Activated CD4-positive, alpha-beta T cell treated with anti-CD3 and anti-CD28 coated beads, Interleukin-2, amount 50 U/mL, for 48 hours (primary cell): ENCODE measurements around the gene ARMC9.
"Not testable (repeated sequence)": the region's sequence is repeated elsewhere in the genome, so short reads cannot be mapped to it uniquely, and the experiment has no call there.

Experiments
- DNase-seq, 2 experiments: peaks; one replicate each; pipeline ENCODE4 v3.0.0-alpha.2; 2020

The ARMC9 gene

DNA sequence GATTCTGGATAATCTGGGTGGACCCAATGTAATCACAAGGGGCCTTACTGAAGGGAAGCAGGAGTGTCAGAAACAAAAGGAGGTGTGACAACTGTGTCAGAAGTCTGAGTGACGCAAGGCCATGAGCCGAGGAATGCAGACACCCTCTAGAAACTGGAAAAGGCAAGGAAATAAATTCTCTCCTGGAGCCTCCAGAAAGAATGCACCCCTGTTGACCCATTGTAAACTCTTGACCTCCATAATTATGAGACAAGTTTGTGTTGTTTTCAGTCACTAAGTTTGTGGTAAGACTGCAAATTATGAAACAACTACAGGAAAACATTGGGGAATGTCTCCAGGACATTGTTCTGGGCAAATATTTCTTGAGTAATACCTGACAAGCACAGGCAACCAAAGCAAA is 149.7 kb downstream of the ARMC9 start:
- DNase-seq = no peak

DNA sequence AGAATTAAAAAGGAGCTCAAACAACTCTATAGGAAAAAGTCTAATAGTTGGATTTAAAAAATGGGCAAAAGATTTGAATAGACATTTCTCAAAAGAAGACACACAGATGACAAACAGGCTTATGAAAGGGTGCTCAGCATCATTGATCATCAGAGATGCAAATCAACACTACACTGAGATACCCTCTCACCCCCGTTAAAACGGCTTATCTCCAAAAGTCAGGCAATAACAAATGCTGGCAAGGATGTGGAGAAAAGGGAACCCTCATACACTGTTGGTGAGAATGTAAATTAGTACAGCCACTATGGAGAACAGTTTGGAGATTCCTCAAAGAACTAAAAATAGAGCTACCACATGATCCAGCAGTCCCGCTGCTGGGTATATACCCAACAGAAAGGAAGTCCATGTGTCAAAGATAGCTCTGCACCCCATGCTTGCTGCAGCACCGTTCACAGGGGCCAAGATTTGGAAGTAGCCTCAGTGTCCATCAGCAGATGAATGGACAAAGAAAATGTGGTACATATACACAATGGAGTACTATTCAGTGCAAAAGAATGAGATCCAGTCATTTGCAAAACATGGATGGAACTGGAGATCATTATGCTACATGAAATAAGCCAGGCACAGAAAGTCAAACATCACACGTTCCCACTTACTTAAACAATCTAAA is 150.4 kb downstream of the ARMC9 start:
- DNase-seq = no peak

DNA sequence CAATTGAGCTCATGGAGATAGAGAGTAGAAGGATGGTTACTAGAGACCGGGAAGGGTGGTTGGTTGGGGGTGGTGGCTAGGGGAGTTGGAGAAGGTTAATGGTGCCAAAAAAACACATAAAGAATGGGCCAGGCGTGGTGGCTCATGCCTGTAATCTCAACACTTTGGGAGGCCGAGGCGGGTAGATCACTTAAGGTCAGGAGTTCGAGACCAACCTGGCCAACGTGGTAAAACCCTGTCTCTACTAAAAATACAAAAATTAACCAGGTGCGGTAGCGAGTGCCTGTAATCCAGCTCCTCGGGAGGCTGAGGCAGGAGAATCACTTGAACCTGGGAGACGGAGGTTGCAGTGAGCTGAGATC is 150.9 kb downstream of the ARMC9 start:
- DNase-seq = not testable (repeated sequence)

DNA sequence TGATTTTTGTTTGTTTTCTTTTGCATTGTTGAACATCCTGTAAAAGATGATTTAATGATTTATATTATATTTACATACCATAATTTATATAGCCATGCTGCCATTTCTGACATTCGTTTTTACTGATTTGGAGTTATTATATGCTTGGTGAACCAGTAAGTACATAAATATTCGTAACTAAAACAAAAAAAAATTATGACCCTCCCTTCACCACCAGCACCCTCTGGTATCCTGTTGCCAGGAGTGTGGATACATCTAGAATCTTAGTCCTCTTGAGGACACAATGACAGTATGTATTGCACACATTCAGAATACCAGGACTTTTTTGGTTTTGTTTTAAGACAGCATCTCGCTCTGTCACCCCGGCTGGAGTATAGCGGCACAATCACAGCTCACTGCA is 153.2 kb downstream of the ARMC9 start:
- no peak for DNase-seq

DNA sequence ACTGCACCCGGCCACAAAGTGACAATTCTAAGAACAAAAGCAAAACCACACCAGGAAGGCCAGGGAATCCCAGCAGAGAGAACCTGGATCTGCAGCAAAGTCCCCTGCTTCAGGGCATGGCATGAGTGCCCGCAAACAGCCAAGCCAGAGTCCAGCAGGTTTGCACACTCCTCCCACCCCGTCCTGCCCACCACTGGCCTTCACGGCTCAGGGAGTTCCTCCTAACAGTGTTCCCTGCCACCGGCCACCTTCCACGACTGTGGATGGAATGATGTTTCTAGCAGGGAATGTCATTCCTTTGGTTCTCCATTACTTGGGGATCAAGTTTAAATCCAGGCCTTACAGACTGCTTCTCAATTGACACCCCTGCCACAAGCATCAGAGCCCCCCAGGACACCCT is 155.0 kb downstream of the ARMC9 start:
- DNase-seq = no peak

DNA sequence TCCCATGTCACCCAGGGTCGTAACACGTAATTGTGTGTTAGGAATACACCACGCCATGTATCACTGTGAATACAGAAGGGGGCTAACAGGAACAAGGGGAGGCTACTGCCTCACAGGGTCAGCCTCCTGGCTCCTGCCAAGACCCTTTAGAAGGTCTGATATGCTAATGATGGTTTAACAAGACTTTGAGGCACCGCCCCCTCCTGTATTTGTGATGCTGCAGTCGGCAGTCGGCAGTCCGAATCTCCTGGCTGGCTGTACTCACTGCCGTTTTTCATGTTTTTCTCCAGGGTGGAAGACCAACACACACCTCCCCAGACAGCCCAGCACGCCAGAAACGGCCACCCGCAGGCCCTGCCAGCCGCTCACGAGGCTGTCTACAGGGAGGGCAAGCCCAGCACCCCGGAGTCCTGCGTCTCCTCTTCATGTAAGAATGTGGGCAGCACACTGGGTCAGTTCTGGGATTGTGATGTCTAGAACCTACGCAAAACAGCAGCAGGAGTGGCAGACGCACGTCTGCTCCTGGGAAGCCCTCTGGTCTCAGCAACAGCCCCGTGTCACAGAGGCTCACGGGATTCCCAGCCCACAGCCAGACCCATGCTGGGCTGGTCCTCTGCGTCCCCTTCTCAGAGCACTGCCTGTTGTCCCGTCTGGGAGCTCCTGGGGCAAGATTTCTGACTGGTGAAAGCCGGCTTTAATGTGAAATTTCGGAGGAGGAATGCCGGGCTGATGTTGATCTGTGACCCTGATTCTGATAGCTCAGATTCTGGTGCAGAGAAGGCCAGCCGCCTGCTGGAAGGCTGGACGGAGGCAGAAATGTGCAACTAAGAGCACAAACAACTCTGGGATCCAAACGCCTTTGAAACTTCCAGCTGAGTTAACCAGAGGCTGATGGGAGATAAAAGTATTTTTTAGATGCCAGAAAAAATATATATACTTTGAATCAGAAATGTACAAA is 157.4 kb downstream of the ARMC9 start:
- DNase-seq = no peak

DNA sequence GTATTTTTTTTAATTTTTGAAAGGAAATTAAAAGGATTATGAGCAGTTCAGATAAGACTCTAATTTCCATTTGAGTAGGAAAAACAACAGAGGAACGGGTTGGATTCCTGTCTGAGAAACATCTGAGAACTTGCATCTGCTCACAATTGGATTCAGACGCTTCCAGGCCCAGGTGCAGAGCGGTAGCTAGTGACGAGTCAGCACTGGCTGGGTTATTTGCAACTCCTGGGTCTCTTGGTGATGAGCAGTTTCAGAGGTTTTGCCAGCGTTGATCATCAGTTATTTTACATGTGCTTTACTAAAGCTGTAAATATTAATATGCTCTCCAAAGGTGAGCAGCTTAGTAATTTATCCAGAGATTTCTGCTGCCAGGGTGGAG is 158.0 kb downstream of the ARMC9 start:
- DNase-seq = no peak

DNA sequence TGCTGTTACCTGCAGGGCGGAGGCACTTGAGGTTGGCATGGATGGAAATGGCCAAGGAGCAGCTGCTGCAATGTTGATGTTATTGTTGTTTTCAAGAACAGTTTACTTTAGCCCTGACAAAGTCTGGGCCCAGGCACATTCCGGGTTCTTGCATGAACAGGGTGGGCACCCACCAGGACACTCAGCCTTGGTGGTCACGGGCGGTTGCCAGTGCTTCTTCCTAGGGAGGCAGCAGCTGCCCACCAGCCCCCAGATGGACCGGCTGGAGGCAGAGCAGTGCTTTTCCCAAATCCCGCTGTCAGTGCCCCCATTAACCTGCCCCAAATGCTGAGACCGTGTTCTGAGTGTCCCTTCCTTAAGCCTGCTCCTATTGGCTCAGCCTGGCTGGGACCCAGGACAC is 158.6 kb downstream of the ARMC9 start:
- DNase-seq = no peak

DNA sequence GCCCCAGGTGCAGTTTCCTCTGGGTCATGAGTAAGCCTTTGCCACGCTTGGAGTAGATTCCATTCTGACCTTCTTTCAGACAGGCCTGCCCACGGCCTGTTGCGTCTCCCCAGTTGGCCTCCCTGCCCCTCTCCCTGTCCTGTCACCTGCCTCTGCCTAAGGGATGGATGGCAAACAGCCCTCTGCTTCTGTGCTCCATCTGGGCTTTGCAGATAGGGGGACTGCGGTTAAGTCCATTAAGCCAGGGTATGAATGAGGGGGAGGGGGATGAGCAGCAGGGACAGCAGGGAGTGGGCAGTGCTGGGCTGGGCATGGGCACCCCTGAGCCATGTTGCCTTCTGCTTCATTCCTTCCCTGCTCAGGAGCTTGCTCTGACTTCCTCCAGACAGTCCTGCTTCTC is 159.5 kb downstream of the ARMC9 start:
- no peak for DNase-seq

DNA sequence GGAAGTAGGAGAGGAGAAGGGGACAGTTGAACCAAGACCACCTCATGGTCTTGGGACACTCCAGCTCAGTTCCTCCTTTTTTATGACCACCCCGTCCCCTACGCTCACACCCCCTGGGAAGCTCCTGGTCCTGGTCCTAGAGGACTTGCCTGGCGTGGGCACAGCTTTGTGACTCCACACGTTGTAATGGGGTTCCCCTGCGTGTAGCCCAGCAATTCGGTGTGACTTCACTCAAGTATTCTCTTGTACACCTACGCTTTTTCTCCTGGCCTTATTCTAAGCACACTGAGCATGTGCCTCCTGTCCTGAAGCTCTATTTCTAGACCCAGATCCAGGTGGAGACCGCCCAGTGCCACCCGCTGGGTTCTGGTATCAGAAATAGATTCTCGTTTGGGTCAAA is 161.0 kb downstream of the ARMC9 start:
- no peak for DNase-seq

DNA sequence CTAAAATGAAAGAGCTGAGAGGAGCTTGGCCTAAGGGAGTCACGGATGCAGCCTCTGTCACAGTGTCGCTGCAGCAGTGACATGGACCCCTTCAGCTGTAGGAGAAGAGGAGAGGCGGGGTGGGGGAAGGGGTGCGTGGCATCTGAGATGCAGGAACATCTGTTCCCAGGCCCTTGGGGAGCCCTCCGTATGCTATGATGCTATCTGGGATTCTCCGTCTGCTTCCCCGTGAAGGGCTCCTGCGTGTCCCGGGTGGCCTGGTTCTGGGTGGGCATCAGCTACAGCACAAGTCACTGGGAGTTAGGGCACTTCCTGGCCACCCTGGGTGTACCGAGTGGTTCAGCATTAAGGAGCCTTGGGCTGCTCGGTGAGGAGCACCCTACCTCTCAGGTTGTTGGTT is 161.5 kb downstream of the ARMC9 start:
- no peak for DNase-seq

DNA sequence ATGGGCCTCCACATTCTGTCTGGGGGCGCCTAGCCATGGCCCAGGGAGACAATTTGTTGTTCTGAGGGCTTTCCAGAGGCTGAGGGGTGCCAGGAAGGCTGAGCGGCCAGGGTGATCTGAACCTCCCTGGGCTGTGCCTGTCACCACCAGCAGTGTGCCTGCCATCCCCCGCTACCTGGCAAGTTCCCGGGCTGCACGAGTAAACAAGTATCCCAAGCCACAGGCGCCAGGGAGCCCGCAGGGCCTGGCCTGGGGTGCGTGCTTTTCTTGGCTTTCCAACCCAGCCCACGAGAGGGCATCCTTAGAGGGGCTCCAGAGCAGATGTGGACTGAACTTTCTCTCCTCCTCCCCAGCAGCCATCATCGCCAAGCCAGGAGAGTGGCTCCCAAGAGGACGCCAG is 162.0 kb downstream of the ARMC9 start:
- no peak for DNase-seq

DNA sequence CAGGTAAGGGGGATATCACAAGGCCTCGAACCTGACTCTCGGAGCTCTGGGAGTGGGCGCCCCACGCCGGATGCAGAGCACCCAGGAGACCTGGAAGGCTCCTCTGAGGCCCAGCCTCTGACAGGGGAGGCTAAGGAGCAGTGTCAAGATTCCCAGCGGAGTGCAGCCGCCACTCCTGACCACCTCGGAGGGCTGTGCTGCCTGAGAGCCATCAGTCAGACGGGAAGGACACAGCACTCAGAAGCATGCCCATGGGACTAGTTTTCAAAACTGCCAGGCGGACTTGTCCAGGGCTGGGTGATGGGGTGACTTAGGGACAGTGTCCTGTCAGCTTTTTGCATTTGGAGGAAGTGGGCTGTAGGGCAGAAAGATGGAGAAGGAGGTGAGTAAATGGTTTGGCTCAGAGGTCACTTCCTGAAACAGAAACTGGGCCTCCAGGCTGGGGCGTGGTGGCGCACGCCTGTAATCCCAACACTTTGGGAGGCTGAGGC is 162.5 kb downstream of the ARMC9 start:
- no peak for DNase-seq

DNA sequence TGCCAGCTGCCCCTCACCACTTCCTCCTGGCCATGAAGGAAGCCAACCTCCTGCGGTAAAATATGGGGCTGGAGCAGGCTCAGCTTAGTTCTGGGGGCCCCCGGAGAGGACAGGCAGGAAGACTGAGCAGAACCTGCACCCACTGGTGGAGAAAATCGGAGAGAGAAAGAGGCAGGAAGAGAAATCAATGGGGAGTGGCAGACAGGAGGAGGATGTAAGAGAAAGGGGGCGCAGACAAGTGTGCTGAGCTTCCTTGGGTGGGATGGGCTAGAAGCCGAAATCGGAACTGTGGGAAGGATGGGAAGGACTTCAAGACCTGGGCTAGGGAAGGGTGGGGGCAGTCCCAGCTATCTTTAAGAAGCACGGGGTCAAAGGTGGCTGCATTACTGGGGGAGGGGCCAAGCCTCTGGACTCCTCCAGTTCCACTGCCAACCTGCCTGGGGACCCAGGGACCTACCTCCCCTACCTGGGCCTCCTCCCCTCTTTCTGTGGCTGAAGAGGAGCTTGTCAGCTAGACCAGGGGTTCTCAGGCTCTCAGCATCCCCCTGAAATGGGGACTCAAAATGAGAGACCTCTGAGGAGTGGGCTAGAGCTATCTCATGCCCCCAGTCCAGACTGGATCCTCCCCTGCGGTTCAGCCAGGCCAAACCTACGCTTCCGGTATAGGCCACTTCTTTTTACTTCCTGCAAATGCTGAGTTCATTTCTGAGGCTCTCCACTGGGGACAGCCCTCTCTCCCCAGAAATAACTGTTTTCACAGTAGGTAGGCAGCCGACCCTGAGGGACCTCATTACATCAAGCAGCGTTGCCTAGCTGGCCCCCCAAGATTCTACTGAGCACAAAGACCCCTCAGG is 163.5 kb downstream of the ARMC9 start:
- DNase-seq = no peak

DNA sequence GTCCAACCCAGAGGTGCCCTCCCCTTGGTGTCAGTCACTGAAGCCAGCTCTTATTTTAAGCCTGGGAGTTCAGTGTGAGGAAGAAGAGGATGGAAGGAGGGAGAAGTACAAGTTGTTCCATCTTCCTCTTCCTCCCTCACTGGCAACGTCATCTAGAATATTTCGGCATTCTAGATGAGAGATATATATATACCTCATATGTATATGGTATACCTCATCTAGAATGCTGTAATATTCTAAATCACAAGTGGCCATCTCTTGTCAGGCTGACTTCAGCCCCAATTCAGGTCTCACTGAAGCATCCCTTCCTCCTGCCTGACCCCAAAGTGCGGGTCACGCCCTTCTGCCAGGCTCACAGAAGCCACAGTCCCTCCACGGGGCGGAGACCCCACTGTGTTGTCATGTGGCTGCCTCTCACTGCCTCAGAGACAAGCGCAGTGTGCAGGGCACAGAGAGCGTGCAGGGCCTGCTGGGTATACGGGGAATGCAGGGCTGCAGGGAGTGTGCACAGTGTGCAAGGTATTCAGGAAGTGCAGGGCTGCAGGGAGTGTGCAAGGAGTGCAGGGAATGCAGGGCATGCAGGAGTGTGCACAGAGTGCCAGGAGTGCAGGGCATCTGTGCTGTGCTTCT is 164.2 kb downstream of the ARMC9 start:
- DNase-seq = no peak

DNA sequence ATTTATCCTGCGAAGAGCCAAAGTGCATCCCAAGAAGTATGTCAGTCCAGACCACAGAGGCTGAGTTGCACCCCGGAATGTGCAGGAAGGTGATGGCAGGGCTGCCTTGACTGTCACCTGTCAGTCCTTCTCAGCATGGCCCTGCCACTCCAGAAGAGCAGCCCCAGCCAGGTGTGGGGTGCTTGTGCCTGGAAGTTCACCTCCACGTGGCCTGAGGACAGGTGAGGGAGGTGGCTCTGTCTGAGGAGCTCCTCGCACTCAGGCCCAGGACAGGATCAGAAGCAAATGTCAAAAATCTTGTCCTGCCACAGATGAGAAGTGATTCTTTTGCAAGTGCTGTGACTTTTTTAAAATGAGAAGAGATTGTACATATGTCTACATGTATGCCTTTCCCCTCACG is 165.6 kb downstream of the ARMC9 start:
- DNase-seq = no peak

DNA sequence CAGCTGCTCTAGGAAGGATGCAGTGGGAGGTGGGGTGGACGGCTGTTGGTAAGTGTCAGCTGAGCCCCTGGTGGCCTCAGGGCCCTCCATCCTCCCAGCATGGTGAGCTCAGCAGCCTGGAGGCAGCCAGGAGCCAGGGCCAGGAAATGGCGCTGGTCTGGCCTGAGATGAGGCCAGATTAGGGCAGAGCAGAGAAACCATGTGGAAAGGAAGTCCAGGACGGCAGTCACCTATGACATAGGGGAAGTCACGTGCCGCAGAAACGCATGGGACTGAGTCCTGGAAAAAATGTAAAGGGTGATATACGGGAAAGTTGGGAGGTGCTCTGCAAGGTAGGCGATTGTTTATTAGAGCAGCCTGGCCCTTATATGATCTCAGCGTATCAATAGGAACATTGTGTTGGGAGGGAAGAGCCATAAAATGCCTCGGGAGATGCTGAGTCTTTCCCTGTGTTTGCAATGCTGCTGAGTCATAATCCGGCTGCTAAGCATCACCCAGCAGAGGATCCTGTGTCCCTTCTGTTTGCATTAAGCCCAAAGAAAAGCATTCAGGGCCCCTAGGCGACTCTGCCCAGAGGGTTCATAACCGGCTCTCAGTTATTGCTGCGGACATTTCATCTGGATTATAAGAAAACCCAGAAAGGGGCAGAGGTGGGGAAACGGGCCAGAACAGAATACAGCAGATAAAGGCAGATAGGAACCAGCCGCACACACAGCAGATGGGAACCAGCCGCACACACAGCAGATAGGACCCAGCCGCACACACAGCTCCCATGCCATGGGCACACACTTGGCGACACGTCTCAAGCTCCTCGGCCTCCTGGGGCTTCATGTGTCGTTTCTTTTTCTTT is 166.8 kb downstream of the ARMC9 start:
- no peak for DNase-seq

DNA sequence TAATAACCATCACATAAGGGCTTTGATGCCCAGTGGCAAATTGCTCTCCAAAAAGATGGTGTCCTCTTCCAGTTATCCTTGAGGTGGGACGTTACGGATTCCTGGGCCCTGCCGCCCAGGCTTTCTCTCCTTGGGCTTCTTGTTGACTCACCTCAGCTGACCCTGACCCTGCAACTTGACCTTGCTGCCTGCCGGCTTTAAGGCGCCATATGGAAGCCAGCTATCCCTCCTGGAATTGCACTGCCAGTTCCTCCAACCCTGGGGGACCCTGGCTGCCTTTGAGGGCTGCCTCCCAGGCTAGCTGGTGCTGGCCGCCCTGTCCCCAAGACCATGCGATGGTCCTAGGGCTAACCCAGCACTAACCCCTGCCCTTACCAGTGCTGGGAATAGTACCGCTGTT is 168.7 kb downstream of the ARMC9 start:
- no peak for DNase-seq

DNA sequence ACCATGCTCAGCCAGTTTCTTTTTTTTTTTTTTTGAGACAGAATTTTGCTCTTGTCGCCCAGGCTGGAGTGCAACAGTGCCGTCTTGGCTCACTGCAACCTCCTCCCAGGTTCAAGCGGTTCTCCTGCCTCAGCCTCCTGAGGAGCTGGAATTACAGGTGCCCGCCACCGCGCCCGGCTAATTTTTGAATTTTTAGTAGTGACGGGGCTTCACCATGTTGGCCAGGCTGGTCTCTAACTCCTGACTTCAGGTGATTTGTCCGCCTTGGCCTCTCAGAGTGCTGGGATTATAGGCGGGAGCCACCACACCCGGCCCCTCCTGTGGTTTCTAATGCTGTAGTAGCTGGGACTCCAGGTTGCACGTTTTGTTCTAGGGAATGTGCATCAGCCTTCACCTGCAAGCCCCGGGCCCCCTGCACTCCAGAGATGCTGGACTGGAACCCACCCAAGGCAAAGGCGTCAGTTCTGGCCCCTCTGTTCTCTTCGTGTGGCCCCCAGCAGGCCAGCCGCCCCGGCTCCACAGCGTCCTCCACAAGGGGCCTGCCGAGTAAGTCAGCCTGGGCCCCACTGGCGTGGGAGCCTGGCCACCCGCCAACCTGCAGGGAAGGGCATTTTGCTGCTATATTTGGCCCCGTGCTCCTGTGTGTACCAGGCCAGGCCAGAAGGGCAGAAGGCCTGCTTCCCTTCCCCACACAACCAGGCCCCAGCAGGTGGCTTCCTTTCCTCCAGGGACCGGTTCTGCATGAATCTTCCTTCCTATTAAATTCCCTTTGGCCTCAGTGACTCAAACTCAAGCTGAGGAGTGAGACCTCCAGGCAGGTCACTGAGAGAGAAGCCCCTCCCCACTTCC is 171.4 kb downstream of the ARMC9 start:
- DNase-seq = no peak

DNA sequence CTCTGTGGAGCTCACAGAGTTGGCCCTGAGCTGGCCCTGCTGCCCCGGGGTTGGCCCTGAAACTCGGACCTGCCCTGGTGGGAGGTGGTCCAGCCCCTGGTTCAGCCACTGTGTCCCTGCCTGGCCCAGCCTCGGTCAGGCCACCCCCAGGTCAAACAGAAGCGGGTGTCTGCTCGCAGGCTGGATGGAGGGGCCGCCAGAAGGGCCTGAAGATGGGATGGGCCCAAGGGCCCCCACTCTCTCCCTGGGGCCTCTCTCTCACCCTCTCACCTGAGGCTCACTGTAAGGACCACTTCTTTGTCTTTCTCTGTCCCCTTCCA is 172.0 kb downstream of the ARMC9 start:
- DNase-seq = no peak
